ENCODE results near the gene HOXA7. TPM values are rescaled to one million over a fixed set of nuclear protein-coding genes. Genes with fewer than 3 reads are reported as not detected.
A peak's percentile ranks its signal among the peaks of the same experiment; 100 is the strongest.

The HOXA7 gene
- total RNA-seq, 4 donors from 2014 or later = 0.26 to 9.1 (median 5.2) TPM

DNA sequence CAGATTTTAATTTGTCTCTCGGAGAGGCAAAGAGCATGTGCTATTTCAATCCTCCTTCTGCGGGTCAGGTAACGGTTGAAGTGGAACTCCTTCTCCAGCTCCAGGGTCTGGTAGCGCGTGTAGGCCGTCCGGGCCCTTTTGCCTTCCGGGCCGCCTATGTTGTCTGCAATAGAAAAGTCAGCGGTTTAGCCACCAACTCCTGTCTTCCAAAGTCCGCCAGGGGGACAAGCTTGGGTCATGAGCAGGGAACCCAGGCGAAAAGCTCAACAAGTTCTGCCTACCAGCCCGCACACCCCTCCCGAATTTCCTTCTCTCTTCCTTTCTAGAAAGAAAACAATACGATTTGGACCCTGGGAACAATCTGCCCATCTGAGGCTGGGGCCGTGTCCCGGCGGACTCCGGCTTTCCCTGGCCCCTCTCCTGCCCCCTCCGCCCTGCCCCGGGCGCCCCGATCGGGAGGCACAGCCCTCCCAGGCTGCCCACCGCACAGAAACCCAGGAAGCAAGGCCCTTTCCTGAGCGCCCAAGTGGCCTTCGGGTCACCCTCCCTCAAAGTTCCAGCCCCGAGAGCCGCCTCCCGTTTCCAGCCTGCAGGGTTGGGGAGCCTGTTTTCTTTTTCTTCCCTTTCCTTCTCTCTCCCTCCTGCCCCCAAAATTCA is 14.4 kb downstream of the HOXA7 start:
- Histone ChIP-seq H3K27me3 (no peaks in the 10 kb centered on the region), H3K9me3 (no peaks in the 10 kb centered on the region), H3K4me3 (peak overlapping the region in 1 of 2 donors; percentile 13), H3K4me1 (no peaks in the 10 kb centered on the region), H3K27ac (peak overlapping the region in 1 of 2 donors; percentile 69), H3K36me3 (no peaks in the 10 kb centered on the region)
- TF ChIP-seq CTCF (IDR thresholded peaks at IDR 0.05) = no peak
- TF ChIP-seq POLR2A (IDR thresholded peaks at IDR 0.05) = no peak
- DNase-seq = no peak
- intact Hi-C loops (cut with DNase I; ENCODE audit: low total_unique reads) = loop anchor here (10.0 kb wide), 1 partner anchor 47 kb away; the partner anchor contains the start of gene HOXA1

- no peak for DNase-seq
- intact Hi-C loops (cut with DNase I; ENCODE audit: low total_unique reads) = loop anchor here (10.0 kb wide), 1 partner anchor 47 kb away; the partner anchor contains the start of gene HOXA1
- no peak for TF ChIP-seq POLR2A (IDR thresholded peaks at IDR 0.05)
- no peak for TF ChIP-seq CTCF (IDR thresholded peaks at IDR 0.05)
- Histone ChIP-seq H3K27me3 (no peaks in the 10 kb centered on the region), H3K9me3 (no peaks in the 10 kb centered on the region), H3K36me3 (no peaks in the 10 kb centered on the region), H3K4me1 (no peaks in the 10 kb centered on the region), H3K27ac (peak overlapping the region in 1 of 2 donors; percentile 69), H3K4me3 (no peak overlapping the region)
Observed at GRCh38 chr7:27141137-27141922, 15.1 kb downstream of the HOXA7 start.

DNA sequence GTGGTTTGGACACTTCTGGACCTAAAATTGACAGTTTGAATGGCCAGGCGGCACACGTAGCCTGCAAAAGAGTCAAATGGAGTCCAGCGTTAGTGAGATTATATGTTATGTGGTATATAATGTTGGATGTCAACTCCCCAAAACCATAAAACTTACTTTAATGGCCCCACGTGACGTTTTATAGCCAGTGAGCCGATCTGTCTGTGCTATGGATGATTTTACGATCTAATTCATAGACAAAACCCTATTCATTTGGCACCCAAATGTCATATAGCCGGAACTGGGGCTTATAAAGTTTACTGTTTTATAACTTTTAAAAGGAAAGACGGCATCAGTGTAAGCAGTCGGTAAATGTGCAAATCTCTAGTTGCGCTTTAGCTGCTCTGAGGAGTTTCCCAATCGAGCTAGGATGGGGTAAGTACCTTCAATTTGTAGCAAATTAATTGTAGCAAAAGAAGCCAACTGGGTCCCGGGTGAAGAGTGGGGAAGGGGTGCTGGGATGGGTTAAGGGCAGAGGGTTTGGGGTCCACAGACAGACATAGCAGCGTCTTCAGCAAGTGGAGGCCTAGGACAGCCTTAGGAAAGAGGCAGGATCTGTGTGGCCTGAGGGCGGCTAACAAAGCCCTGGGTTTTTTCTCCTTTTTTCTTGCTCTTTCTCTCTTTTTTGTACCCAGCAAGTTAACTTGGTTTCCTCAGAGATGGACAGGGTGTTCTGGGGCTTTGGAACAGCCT is 16.2 kb downstream of the HOXA7 start:
- Histone ChIP-seq H3K27ac (peak overlapping the region in 1 of 2 donors; percentile 64), H3K4me3 (no peak overlapping the region), H3K36me3 (no peaks in the 10 kb centered on the region), H3K27me3 (no peaks in the 10 kb centered on the region), H3K9me3 (no peaks in the 10 kb centered on the region), H3K4me1 (no peaks in the 10 kb centered on the region)
- intact Hi-C loops (cut with DNase I; ENCODE audit: low total_unique reads) = loop anchor here (10.0 kb wide), 1 partner anchor 45 kb away; the partner anchor contains the start of gene HOXA1
- no peak for TF ChIP-seq CTCF (IDR thresholded peaks at IDR 0.05)
- TF ChIP-seq POLR2A (IDR thresholded peaks at IDR 0.05) = no peak
- DNase-seq = no peak

- peak overlapping the region in 1 of 2 donors; percentile 64 for H3K27ac ChIP-seq
- H3K4me1 ChIP-seq = no peaks in the 10 kb centered on the region
- H3K36me3 ChIP-seq = no peaks in the 10 kb centered on the region
- DNase-seq = no peak
- no peak for TF ChIP-seq CTCF (IDR thresholded peaks at IDR 0.05)
- no peak for TF ChIP-seq POLR2A (IDR thresholded peaks at IDR 0.05)
- intact Hi-C loops (cut with DNase I; ENCODE audit: low total_unique reads) = loop anchor here (10.0 kb wide), 1 partner anchor 45 kb away; the partner anchor contains the start of gene HOXA1
- no peak overlapping the region for H3K4me3 ChIP-seq
- H3K27me3 ChIP-seq = no peaks in the 10 kb centered on the region
- no peaks in the 10 kb centered on the region for H3K9me3 ChIP-seq
Observed at GRCh38 chr7:27139334-27140125, 16.9 kb downstream of the HOXA7 start.
